GM12873 (cell line): ENCODE measurements around the gene CR1L.

Experiments
- CTCF ChIP-seq: IDR thresholded peaks from 2 replicates; pipeline ENCODE4 v1.5.1; 2012; ENCODE audit warnings: low read depth, mild to moderate bottlenecking, moderate library complexity, low read length, control low read depth; ENCODE audit not compliant: insufficient read depth; ENCODE audit errors: missing control alignments

CR1L gene

GRCh38 chr1:207646171-207646570 lies 1.2 kb downstream of the CR1L start:
- TF ChIP-seq CTCF = no peak

- TF ChIP-seq CTCF = no peak
These were observed 2.1 kb downstream of the CR1L start for GRCh38 chr1:207646944-207647579.

- TF ChIP-seq CTCF = no peak
These were observed 2.9 kb downstream of the CR1L start for GRCh38 chr1:207647671-207648333.

GRCh38 chr1:207648334-207649209 lies 3.6 kb downstream of the CR1L start:
- no peak for TF ChIP-seq CTCF

- TF ChIP-seq CTCF = no peak
These were observed 4.3 kb downstream of the CR1L start for GRCh38 chr1:207649210-207649753.

GRCh38 chr1:207649865-207650580 lies 5.1 kb downstream of the CR1L start:
- TF ChIP-seq CTCF = no peak

- no peak for TF ChIP-seq CTCF
These were observed 6.7 kb downstream of the CR1L start for GRCh38 chr1:207651583-207651982.
